SK-N-SH (cell line): ENCODE results near the gene SLC7A6OS. TPM values are rescaled to one million over a fixed set of nuclear protein-coding genes. Genes with fewer than 3 reads are reported as not detected.

ENCODE experiments used
- CTCF ChIA-PET: fragments of 300-600, 350-600 bp; formaldehyde crosslinking; extraction: SDS; loops from one replicate; lab custom pipeline; 2021; lab: Yijun Ruan, JAX
- POLR2A ChIA-PET: fragments of 350-600 bp; sonication (Branson Sonifier 250); formaldehyde crosslinking; extraction: SDS; loops from one replicate; lab custom pipeline; 2020; ENCODE audit warnings: antibody characterized with exemption, inconsistent platforms; lab: Yijun Ruan, JAX
- DNase-seq: peaks from one replicate; pipeline ENCODE4 v3.0.0; 2012
- H2AFZ ChIP-seq: fragments of 200-600 bp; sonication (generic); 2 replicates; pipeline ENCODE4 v1.8.1; 2016; ENCODE audit warnings: antibody characterized with exemption, mild to moderate bottlenecking, low read depth
- H3F3A ChIP-seq: fragments of 200-600 bp; sonication (generic); replicated peaks from 2 replicates; pipeline ENCODE3; 2016; ENCODE audit warnings: antibody characterized with exemption, mild to moderate bottlenecking; ENCODE audit not compliant: insufficient read depth
- H3K27ac ChIP-seq, 2 experiments: fragments of 200-500 bp in 1 of 2; fragments of 200-600 bp in 1 of 2; sonication (Bioruptor generic) in 1 of 2; sonication (generic), shearing (Covaris generic) in 1 of 2; 2 replicates each; pipeline versions ENCODE4 v1.5.1 to v1.6.1; 2014 to 2016; ENCODE audit warnings: low read depth in 2 of 2, inconsistent platforms in 1 of 2, low read length in 1 of 2, mild to moderate bottlenecking in 1 of 2, mixed read lengths in 1 of 2
- H3K27me3 ChIP-seq: fragments of 200-600 bp; sonication (generic), shearing (Covaris generic); 2 replicates; pipeline ENCODE4 v1.6.1; 2016; ENCODE audit warnings: mixed run types; ENCODE audit not compliant: insufficient read depth
- H3K36me3 ChIP-seq, 2 experiments: fragments of 200-500 bp in 1 of 2; fragments of 200-600 bp in 1 of 2; sonication (Bioruptor generic) in 1 of 2; sonication (generic) in 1 of 2; replicated peaks in 1 of 2; 2 replicates each; pipeline versions ENCODE3 to v1.5.1; 2014 to 2016; ENCODE audit warnings: low read length in 1 of 2, mild to moderate bottlenecking in 1 of 2; ENCODE audit not compliant: insufficient read depth in 2 of 2, control insufficient read depth in 1 of 2
- H3K4me1 ChIP-seq, 2 experiments: fragments of 200-500 bp in 1 of 2; fragments of 200-600 bp in 1 of 2; sonication (Bioruptor generic) in 1 of 2; sonication (generic), shearing (Covaris generic) in 1 of 2; 2 replicates each; pipeline versions ENCODE4 v1.5.1 to v1.6.1; 2014 to 2016; ENCODE audit warnings: low read depth in 1 of 2, low read length in 1 of 2, mixed run types in 1 of 2; ENCODE audit not compliant: insufficient read depth in 2 of 2, control insufficient read depth in 1 of 2
- H3K4me2 ChIP-seq: fragments of 200-600 bp; sonication (generic), shearing (Covaris generic); 2 replicates; pipeline ENCODE4 v1.6.1; 2017; ENCODE audit warnings: mixed run types
- H3K4me3 ChIP-seq, 2 experiments: fragments of 200-500 bp in 1 of 2; fragments of 200-600 bp in 1 of 2; sonication (Bioruptor generic) in 1 of 2; sonication (generic), shearing (Covaris generic) in 1 of 2; 2 replicates each; pipeline versions ENCODE4 v1.5.1 to v1.8.1; 2014 to 2016; ENCODE audit warnings: low read depth in 2 of 2, inconsistent platforms in 1 of 2, low read length in 1 of 2, mild to moderate bottlenecking in 1 of 2, mixed read lengths in 1 of 2, moderate library complexity in 1 of 2
- H3K79me2 ChIP-seq: fragments of 200-600 bp; sonication (generic); 2 replicates; pipeline ENCODE4 v1.8.1; 2017; ENCODE audit warnings: mild to moderate bottlenecking; ENCODE audit not compliant: insufficient read depth
- H3K9ac ChIP-seq: fragments of 200-600 bp; sonication (generic); 2 replicates; pipeline ENCODE4 v1.6.1; 2017; ENCODE audit warnings: mixed run types
- H3K9me2 ChIP-seq: fragments of 200-600 bp; sonication (generic); 2 replicates; pipeline ENCODE4 v1.6.1; 2017; ENCODE audit warnings: mixed run types
- H3K9me3 ChIP-seq: fragments of 200-600 bp; sonication (generic); 2 replicates; pipeline ENCODE4 v1.6.1; 2017; ENCODE audit warnings: mixed run types, mild to moderate bottlenecking, moderate library complexity
- H4K20me1 ChIP-seq: fragments of 200-600 bp; sonication (generic); 2 replicates; pipeline ENCODE4 v1.6.1; 2017; ENCODE audit warnings: mild to moderate bottlenecking, mixed run types; ENCODE audit not compliant: insufficient read depth
- CHD2 ChIP-seq: fragments of 150-350 bp; IDR thresholded peaks from 2 replicates; pipeline ENCODE4 v1.6.1; 2018; ENCODE audit warnings: low read length; ENCODE audit not compliant: partially characterized antibody
- CTCF ChIP-seq: fragments of 200-600 bp; sonication (generic); IDR thresholded peaks from 2 replicates; pipeline ENCODE4 v1.6.1; 2017; ENCODE audit warnings: antibody characterized with exemption, mild to moderate bottlenecking, moderate library complexity
- ELF1 ChIP-seq: IDR thresholded peaks from 2 replicates; pipeline ENCODE4 v1.4.0; 2012
- EZH2phosphoT487 ChIP-seq: fragments of 200-600 bp; sonication (generic); IDR thresholded peaks from 2 replicates; pipeline ENCODE4 v1.6.1; 2017; ENCODE audit warnings: low read depth, mixed run types, mild to moderate bottlenecking, antibody characterized with exemption, moderate library complexity, borderline replicate concordance
- FOXJ3 ChIP-seq: sonication (generic); formaldehyde crosslinking; IDR thresholded peaks from 2 replicates; pipeline ENCODE4 v1.5.1; 2020; ENCODE audit warnings: mild to moderate bottlenecking, missing genetic modification reagents
- FOXM1 ChIP-seq: IDR thresholded peaks from 2 replicates; pipeline ENCODE4 v1.4.0; 2012; ENCODE audit warnings: low read depth, mild to moderate bottlenecking
- GABPA ChIP-seq: IDR thresholded peaks from 2 replicates; pipeline ENCODE4 v1.4.0; 2012; ENCODE audit warnings: low read depth, mild to moderate bottlenecking
- GATA2 ChIP-seq: sonication (generic); formaldehyde crosslinking; IDR thresholded peaks from 2 replicates; pipeline ENCODE4 v1.5.0; 2020; ENCODE audit warnings: mild to moderate bottlenecking, missing genetic modification reagents
- IRF3 ChIP-seq: fragments of 150-350 bp; IDR thresholded peaks from 2 replicates; pipeline ENCODE4 v1.6.1; 2016; ENCODE audit warnings: mild to moderate bottlenecking, low read depth, low read length
- MAX ChIP-seq: IDR thresholded peaks from 2 replicates; pipeline ENCODE4 v1.4.0; 2012; ENCODE audit warnings: low read depth
- MXI1 ChIP-seq: IDR thresholded peaks from 2 replicates; pipeline ENCODE4 v1.6.1; 2012; ENCODE audit warnings: mild to moderate bottlenecking, low read depth, low read length, improper control_type of control experiment
- RAD21 ChIP-seq: IDR thresholded peaks from 2 replicates; pipeline ENCODE4 v1.6.1; 2012; ENCODE audit warnings: mild to moderate bottlenecking, low read length
- RCOR1 ChIP-seq: fragments of 150-350 bp; IDR thresholded peaks from 2 replicates; pipeline ENCODE4 v1.6.1; 2017; ENCODE audit warnings: antibody characterized with exemption, low read length
- REST ChIP-seq: IDR thresholded peaks from 2 replicates; pipeline ENCODE4 v1.6.1; 2012; ENCODE audit warnings: mild to moderate bottlenecking, low read depth, low read length, moderate library complexity
- RXRA ChIP-seq: IDR thresholded peaks from 2 replicates; pipeline ENCODE4 v1.4.0; 2012; ENCODE audit warnings: low read depth, mild to moderate bottlenecking, borderline replicate concordance
- SIN3A ChIP-seq: IDR thresholded peaks from 2 replicates; pipeline ENCODE4 v1.6.1; 2012; ENCODE audit warnings: low read depth, mild to moderate bottlenecking, low read length, moderate library complexity, borderline replicate concordance
- SMC3 ChIP-seq: IDR thresholded peaks from 2 replicates; pipeline ENCODE4 v1.6.1; 2012; ENCODE audit warnings: low read depth, low read length, improper control_type of control experiment
- TEAD4 ChIP-seq: IDR thresholded peaks from 2 replicates; pipeline ENCODE4 v1.4.0; 2012; ENCODE audit warnings: mild to moderate bottlenecking, borderline replicate concordance; ENCODE audit not compliant: insufficient read depth
- WGBS: methylation state at CpG from one replicate; pipeline ENCODE4 v1.1.6; 2017; ENCODE audit warnings: low lambda C conversion rate; 5-methylcytosine and 5-hydroxymethylcytosine counted together
- polyA plus RNA-seq, 3 experiments: library from polyadenylated mRNA; depleted of rRNA; stranded (reverse); fragments of >200 nt; gene quantifications; 2 replicates each; pipeline ENCODE4 v1.2.3, GENCODE V29; 2012

Gene SLC7A6OS
- polyA plus RNA-seq, 1 of the 3 experiments (the other 2 are of a cell fraction), result 6.6 TPM

- no peak for TF ChIP-seq FOXJ3 (CRISPR knock-in tag)
- no peak for TF ChIP-seq CTCF
- Histone ChIP-seq H3F3A (no peaks in the 10 kb centered on the region), H2AFZ (no peak overlapping the region), H3K4me1 (no peaks in the 10 kb centered on the region), H3K27ac (no peak overlapping the region), H3K4me2 (no peak overlapping the region), H3K4me3 (no peak overlapping the region), H3K9me3 (no peaks in the 10 kb centered on the region), H4K20me1 (no peaks in the 10 kb centered on the region), H3K79me2 (no peaks in the 10 kb centered on the region), H3K27me3 (no peaks in the 10 kb centered on the region), H3K36me3 (peaks cover 9 to 65% of the 10 kb centered on the region in 2 experiments), H3K9me2 (no peaks in the 10 kb centered on the region), H3K9ac (no peak overlapping the region)
- ChIA-PET CTCF (interaction anchor here (0.6 to 1.4 kb wide), 2 partner anchors 43 kb away, joined by 3 read pairs; partner anchors contain the start of genes PRMT7 and SLC7A6OS), POLR2A (no interaction called here)
- WGBS, result 97% methylated on average over 5 of the region's 13 CpGs
- no peak for DNase-seq
Measured at GRCh38 chr16:68353366-68353765, 42.6 kb upstream of the SLC7A6OS start.

- H3F3A ChIP-seq, result no peaks in the 10 kb centered on the region
- H3K27me3 ChIP-seq, result no peaks in the 10 kb centered on the region
- WGBS, result 89% methylated on average over 10 of the region's 11 CpGs
- DNase-seq, result no peak
- no peak overlapping the region for H3K9ac ChIP-seq
- peaks cover 9 to 67% of the 10 kb centered on the region in 2 experiments for H3K36me3 ChIP-seq
- no peaks in the 10 kb centered on the region for H3K79me2 ChIP-seq
- H3K4me2 ChIP-seq, result no peak overlapping the region
- H3K4me1 ChIP-seq, result no peaks in the 10 kb centered on the region
- CTCF ChIA-PET, result no interaction called here
- no peak overlapping the region for H3K4me3 ChIP-seq
- POLR2A ChIA-PET, result no interaction called here
- no peak overlapping the region for H3K27ac ChIP-seq
- H3K9me3 ChIP-seq, result no peaks in the 10 kb centered on the region
- H3K9me2 ChIP-seq, result no peaks in the 10 kb centered on the region
- H2AFZ ChIP-seq, result no peak overlapping the region
- no peaks in the 10 kb centered on the region for H4K20me1 ChIP-seq
- no peak for TF ChIP-seq TEAD4
- TF ChIP-seq RCOR1, result no peak
- TF ChIP-seq MXI1, result no peak
- TF ChIP-seq CTCF, result no peak
- TF ChIP-seq SMC3, result no peak
- TF ChIP-seq ELF1, result no peak
- no peak for TF ChIP-seq RAD21
- no peak for TF ChIP-seq EZH2phosphoT487
- no peak for TF ChIP-seq REST
- TF ChIP-seq GABPA, result no peak
- TF ChIP-seq MAX, result no peak
- TF ChIP-seq CHD2, result no peak
- TF ChIP-seq FOXM1, result no peak
- no peak for TF ChIP-seq IRF3
- TF ChIP-seq SIN3A, result no peak
- no peak for TF ChIP-seq RXRA
- TF ChIP-seq GATA2 (CRISPR knock-in tag), result no peak
Measured at GRCh38 chr16:68351991-68352431, 41.3 kb upstream of the SLC7A6OS start.
